Stimulated activated CD4-positive, alpha-beta T cell treated with anti-CD3 and anti-CD28 coated beads, Interleukin-4, amount 100 ng/mL, for 1 hour (primary cell): Measurements from ENCODE around the gene TTC34.
"Not testable (repeated sequence)": the region's sequence is repeated elsewhere in the genome, so short reads cannot be mapped to it uniquely, and the experiment has no call there.

ENCODE experiments used
- DNase-seq: peaks from one replicate; pipeline ENCODE4 v3.0.0-alpha.2; 2020

TTC34 gene

GRCh38 chr1:2638466-2639115 lies 162.9 kb downstream of the TTC34 start:
- DNase-seq, result no peak

DNA sequence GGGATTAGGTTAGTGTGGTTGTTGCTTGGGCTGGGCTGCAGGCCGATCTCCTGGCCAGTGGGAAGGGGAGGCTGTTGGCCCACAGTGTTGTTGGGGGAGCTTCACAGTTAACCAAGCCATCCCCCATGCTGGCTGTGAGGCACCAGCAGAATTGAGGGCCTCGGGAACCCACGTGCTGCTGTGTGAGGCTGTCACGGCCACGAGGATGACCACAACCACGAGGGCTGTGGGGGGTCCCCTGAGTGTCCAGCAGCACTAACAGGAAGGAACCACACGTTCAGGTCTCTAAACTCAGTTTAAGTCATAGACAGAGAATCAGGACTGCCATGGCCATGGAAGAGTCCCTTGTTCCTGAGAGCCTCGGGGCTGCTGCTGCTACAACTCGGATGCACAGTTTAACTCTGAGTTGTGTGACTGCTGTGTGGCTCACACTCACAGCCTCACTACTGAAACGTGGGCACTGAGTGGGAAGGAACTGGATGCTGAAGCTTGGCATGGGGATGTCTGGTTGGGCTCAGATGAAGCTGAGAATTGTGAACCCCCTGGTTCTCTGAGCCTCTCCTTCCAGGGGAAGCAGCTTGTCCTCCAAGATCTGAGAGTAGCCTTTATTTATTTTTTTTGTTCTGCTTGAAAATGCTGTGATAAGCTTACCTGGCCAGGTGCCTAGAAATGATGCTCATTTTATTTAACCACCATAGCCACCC lies 163.9 kb downstream of the TTC34 start:
- DNase-seq, result no peak

- DNase-seq, result no peak
Observed at GRCh38 chr1:2636733-2637132, 164.8 kb downstream of the TTC34 start.

GRCh38 chr1:2635361-2636010 lies 166.0 kb downstream of the TTC34 start:
- DNase-seq, result no peak

DNA sequence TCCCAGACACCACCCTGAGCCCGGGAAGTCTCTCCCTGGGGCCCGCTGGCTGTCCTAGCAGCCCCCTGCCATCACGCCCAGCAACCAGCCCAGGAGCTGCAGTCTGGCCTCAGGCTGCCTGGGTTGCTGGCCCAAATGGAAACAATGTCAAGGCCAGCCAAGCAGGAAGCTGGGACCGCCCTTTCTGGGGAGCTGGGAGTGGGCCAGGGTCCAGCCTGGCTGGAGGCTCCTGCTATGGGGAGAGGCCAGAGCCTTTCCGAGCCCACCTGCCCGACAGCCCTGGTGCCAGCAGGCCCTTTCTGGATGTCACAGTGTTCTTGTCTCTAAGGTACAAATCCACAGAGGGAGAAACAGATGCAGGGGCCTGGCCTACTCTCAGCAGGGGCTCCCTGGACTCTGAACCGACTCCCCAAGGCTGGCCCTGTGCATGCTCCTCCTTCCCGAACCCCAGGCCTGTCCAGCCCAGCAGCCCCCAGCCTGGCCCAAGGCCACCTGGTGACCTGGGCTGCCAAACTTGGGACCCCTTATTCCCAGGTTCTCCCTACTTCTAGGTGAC lies 167.5 kb downstream of the TTC34 start:
- DNase-seq, result no peak

DNA sequence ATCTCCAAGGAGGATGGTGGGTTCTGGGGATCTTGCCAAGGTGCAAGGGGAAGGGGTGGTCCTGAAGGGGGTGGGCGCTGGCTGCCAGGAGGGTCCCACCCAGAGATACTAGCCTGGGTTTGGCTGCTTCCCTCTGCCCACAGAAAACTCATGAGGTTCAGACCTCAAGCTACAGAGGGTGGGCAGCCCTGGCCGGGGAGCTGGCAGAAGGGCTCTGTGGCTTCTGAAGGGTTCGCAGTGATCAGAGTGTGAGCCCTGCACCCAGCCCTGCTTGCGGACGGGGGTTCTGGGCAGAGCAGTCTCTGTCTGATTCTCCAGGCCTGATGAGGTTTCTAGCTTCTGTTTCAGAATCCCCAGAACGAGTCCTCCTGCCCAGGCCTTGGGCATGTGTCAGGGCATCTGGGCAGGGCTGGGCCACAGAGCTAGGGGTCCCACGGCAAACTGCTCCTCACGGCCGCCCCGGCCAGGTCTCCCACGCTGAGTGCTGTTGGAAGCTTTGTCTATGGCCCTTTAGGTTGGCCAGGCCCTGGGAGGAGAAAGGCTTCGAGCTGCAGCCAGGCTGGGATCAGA lies 168.0 kb downstream of the TTC34 start:
- no peak for DNase-seq

DNA sequence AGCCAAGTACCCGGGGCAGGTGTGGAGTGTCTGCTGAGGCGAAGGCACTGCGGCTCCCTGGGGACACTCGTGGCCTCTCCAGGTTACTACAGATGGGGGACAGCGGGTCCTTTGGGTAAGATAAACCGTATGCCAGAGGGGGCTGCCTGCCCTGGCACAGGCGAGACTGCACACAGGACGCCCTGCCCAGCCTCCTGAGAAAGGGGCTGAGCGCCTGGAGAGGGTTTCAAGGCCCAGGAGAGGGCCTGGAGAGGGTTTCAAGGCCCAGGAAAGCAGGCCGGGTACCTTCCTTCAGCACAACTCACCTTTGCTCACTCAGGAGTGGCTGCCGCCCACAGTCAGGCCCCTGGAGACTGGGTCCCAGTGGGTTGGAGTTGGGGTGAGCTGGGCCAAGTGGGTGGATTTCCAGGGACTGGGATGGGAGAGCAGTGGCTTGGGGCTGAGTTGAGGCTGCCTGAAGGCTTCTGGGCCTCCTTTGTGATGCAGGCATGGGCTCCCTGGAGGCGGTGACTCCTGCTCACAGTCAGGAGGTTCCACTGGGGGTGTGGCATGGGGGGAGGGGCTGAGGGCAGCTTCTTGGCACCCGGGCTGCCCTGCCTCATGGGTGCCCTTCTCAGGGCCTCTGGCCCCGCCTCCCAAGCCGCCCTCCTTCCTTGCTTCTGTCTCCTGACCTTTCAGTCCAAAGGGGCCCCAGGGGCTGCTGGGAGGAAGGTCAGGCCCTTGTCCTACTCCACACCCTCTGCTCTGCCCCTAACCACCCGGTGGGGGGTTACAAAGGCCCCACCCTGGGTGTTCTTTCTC lies 168.7 kb downstream of the TTC34 start, which contains the start of gene MMEL1:
Gene MMEL1 (minus strand): TSS at position 456 of the 801 bp plus-strand sequence. CDS start 3,532 bp downstream, outside the sequence.
- no peak for DNase-seq

GRCh38 chr1:2632051-2632430 lies 169.5 kb downstream of the TTC34 start:
- DNase-seq, result no peak

DNA sequence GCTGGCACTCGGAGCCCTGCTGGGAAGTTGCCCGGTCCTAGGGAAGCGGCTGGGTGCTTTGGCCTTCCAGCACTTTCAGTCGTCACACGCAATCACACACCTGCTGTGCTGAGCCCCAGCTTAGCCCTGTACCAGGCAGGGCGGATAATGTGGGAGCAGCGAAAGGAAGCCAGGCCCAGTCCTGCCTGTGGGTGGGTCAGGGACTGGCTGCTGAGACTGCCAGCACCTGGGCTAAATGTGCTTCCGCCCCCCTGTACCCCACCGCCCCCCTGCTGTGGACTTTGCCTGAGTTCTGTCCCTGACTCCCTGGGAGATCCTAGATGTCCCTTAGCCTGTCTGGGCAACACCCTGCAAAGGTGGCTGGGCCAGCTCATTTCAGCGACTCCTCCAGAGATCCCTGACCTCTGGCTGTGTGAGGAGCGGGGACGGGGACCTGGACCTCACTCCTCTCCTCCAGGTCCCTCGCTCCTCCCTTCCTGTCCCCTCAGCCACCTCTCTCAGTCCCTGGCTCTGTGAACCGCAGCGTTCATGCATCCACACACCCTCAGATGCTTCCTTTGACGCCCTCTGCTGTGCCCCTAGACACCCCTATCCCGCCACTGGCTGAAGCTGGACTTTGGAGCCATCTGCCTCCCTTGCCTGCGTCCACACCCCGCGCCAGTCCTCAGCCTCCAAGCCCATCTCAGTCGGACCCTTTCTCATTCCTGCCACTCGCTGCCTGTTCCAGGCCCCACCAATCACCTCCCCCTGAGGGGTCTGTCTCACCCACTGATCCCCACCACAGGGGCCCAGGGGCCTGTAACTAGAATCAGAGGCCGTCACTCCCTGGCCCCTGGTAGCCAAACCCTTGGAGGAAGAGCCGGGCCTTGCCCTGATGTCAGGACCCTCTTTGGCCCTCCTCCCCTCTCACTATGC lies 170.1 kb downstream of the TTC34 start:
- DNase-seq, result no peak

- no peak for DNase-seq
Observed at GRCh38 chr1:2630498-2631135, 170.9 kb downstream of the TTC34 start.

GRCh38 chr1:2629627-2630497 lies 171.6 kb downstream of the TTC34 start:
- no peak for DNase-seq

DNA sequence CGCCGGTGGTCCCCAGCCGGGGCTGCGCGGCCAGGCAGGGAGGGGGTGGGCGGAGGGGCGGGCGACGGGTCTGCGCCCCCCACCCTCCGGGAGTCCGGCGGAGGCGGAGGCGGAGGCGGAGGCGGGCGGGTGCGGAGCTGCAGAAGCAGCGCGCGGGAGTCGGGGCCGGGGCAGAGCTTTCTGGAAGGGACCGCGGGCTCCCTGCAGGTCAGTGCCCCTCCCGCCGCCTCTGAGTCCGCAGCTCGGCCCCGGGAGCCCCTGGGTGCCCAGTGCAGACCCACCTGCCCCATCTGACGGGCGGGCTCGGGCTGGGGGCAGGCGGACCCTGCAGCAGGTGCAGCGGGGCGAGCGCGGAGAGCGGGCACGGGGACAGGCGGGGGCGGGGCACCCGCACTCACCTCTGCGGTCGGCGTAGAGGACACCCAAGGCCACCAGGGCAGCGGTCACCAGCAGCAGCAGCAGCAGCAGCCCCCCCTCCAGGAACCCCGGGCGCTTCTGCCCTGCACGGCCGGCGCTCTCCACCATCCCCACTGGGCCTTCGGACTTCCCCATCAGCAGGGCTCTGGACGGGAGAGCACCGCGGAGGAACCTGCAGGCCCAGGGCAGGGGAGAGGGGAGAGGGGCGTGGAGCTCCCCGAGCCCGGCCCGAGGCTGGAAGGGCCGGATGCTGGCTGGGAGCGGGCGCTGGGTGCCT lies 172.4 kb downstream of the TTC34 start:
- DNase-seq, result no peak

- no peak for DNase-seq
Observed at GRCh38 chr1:2628191-2628932, 173.1 kb downstream of the TTC34 start.

- no peak for DNase-seq
Observed at GRCh38 chr1:2627746-2628145, 173.7 kb downstream of the TTC34 start.

- not testable (repeated sequence) for DNase-seq
Observed at GRCh38 chr1:2625748-2626147, 175.7 kb downstream of the TTC34 start.

- DNase-seq, result no peak
Observed at GRCh38 chr1:2625311-2625710, 176.2 kb downstream of the TTC34 start.

- DNase-seq, result no peak
Observed at GRCh38 chr1:2624735-2625300, 176.7 kb downstream of the TTC34 start.
